Right kidney (tissue), 1 donor: Measurements from ENCODE around the gene COL4A6.

ENCODE experiments used
- DNase-seq: peaks from one replicate; pipeline ENCODE4 v3.0.0-alpha.2; 2016

The COL4A6 gene

DNA sequence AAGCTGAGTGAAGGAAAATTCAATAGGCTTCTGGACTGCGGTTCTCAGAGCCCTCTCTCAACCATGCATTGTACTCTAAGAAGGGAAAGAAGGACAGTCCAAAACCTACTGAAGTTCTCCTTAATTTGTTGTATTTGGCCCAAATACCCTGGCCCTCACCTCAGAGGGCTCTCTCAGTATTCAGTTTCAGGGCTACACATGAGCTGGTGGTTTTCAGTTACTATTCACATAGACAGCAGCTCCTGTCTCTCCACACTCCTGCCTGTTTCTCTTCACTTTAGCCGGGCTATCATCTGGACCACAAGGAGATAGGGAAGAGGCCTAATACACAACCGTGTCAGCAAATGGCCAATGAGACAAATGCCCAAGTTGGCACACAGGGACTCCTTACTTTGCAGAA is 280.6 kb downstream of the COL4A6 start:
- no peak for DNase-seq

DNA sequence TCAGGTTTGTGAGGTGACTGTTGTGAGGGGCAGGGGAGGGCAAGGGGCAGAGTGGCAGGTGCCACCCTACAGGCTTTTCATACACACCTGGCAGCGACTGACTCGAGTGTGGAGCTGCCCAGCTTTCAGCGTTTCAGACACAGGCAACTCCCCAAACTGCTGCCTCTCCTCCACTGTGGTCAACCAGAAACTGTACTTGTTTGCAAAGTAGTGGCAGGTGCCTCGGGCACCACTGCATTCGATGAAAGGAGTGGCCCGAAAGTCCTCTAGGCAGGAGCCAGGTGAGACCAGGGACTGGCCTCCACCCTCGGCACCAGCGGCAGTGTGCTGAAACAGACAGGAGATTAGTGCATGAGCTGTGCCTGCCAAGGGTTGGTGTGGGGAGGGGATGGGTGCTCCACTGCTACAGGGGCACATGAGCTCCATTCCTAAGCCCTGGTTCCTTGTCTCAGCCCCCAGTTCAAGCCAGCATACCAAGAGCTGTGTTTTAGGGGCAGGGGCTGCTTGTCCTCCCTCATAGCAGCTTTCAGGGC is 281.2 kb downstream of the COL4A6 start:
- no peak for DNase-seq

DNA sequence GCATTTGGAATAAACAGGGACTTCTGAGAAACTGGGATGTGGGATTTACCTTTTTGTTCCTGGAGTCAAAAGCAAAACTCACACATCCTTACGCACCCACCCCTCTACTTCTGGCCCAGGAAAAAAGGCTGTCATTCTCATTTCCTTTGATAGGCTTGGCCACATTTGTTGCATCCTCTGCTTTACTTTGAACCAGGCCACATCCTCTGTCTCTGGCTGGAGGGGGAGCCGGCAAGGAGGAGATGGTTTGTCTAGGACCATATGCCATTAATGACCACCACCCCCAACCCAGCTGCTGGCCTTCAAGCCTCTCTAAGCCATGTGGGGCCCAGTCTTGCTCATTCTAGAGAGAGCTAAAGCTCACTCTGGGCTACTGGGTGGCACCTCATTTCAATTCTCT is 282.1 kb downstream of the COL4A6 start:
- DNase-seq = no peak

GRCh38 chrX:108148524-108148923 is 289.7 kb downstream of the COL4A6 start:
- DNase-seq = no peak

DNA sequence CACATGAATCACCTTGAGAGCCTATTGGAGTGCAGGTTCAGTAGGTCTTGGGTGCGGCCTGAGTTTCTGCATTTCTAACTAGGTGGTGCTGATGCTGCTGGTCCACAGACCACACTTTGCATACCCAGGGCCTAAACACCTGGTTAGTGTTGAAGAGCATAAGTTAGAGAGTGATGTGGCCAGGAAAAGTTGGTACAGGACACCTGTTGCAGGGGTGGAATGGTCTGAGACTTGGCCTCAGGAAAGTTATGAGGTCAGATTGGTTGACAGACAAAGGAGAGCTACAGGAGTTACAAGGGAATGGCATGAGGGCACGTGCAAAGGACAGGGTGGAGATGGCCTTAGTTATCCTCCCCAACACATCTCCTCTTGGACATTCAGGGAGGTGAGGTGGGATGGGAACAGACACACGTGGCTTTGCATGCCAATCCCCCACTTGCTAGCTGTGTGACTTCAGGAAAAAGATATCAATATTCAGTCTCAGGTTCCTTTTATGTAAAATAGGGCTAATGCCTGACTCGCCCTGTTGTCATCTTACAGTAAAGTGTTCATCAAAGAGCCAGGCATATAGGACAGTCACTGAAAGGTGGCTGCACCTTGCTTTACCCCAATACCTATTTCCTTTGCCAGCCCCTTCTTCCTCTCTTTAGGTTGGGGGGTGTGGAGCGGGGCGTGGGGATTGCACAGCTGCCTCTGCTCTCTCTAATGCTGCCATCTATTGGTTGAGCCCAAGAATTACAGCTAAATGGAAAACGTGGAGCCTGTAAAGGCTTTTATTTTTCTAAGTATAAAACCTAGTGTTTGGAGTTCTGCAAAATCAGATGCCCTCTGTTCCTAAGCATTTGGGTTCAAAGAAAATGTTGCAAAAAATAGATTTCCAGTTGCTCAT is 299.2 kb downstream of the COL4A6 start:
- no peak for DNase-seq

DNA sequence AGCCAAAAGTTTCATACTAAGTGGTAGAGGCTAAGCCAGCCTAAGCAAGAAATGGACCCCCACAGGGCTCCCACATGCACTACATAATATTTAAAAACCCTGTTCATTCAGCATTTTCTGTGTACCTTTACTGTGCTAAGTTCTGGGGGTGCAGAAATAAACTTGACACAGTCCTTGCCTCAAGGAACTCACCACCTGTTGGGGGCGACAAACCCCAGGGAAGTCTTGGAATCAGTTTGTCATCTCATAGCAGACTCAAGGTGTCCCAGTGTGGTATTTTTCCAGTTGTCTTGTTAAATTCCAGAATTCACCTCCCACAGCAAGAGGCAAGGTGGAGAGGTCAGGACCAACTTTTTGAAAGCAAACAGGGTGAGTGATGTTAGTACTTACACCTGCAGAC is 303.5 kb downstream of the COL4A6 start:
- DNase-seq = no peak

DNA sequence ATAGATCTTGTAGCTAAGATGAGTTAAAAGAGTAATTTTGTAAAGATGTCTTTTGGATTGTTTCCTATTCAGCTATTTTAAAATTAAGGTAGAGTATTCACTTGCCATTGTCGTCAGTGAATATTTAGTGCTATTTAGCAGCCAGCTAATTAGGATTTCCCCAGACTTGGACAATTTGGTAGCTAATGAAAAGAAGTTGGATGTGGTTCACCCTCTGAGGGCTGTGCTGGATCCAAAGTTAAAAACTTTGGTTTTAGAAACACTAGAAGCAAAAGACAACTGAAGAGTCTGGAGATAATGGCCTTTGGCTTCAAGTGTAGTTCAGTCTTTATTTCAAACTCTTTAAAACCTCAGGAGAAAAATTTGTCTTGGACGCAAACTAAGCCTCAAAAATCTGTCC is 305.3 kb downstream of the COL4A6 start:
- DNase-seq = no peak

DNA sequence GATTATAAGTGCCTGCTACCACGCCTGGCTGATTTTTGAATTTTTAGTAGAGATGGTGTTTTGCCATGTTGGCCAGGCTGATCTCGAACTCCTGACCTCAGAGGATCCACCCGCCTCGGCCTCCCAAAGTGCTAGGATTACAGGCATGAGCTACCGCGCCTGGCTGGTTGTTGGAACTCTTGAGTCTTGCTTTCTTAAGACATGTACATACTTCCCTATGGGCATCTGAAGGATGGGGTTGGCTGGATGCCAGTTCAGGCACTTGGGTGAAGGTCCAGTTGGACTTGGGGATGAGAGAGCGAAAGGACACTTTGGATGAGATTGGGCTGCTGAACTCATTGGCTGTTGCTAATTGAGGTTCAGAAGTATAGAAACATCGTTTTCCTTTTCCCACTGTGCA is 306.2 kb downstream of the COL4A6 start:
- DNase-seq = no peak

GRCh38 chrX:108131471-108131870 is 306.8 kb downstream of the COL4A6 start:
- no peak for DNase-seq

DNA sequence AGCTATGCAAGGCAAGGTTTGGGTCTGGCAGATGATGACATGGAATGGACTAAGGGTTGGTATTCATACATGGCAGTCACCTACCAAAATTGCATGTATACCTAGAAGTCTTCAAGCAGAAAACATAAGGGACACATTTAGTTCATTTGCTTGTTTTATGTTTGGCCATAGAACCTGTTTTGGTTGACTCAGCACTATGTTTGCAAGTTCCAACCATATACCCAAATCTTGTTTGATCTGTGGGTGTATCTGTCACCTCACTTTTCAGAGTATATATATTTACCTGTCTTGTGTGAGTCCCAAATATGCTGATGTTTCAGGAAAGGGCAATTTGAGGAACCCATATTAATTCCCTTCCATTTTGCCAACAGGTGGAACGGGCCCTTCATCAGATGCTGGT is 307.3 kb downstream of the COL4A6 start:
- no peak for DNase-seq

- DNase-seq = no peak
Measured at GRCh38 chrX:108127152-108127551, 311.1 kb downstream of the COL4A6 start.

DNA sequence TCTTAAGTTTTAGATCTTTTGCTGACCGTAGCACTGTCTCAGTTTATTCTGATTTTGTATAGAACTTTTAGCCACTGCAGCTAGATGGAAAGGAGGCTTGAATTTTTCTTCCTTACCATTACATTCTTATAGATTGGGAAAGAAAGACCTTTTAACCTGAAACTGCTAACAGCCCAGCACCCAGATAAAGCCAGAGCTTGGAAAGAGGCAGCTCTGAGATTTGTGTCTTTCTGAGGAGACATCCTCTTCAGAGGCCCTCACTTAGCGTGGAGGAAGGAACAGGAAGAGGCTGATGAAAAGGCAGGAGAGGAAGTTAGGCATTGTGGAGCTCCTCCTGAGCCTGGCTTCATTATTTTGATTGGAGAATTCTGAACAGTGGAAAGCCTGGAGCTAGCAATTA is 311.6 kb downstream of the COL4A6 start:
- no peak for DNase-seq

- DNase-seq = no peak
Measured at GRCh38 chrX:108123591-108124366, 314.4 kb downstream of the COL4A6 start.

- DNase-seq = no peak
Measured at GRCh38 chrX:108122748-108123147, 315.5 kb downstream of the COL4A6 start.

DNA sequence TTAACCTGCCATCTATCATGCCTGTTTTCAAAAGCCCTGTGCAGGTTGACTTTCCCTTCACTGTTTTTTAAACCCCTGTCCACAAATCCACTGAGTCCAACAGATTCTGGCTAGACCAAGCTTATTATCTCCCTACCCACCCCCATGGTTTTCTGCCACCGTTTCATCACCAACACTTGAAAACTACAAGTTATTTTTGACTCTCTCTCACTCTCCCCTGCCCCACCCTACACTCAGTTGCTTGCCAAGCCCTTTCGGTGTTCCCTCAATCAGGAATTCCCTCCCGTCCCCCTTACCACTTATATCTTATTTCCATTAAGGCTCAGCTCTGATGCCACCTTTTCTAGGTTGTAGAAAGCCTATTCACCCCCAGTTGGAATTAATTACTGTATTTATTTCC is 316.9 kb downstream of the COL4A6 start:
- DNase-seq = no peak

- DNase-seq = no peak
Measured at GRCh38 chrX:108117988-108118387, 320.2 kb downstream of the COL4A6 start.

GRCh38 chrX:108114541-108114940 is 323.7 kb downstream of the COL4A6 start:
- DNase-seq = no peak
